ENCODE results near the gene SSU72.
"Not testable (repeated sequence)": the region's sequence is repeated elsewhere in the genome, so short reads cannot be mapped to it uniquely, and the experiment has no call there.

SSU72 gene

DNA sequence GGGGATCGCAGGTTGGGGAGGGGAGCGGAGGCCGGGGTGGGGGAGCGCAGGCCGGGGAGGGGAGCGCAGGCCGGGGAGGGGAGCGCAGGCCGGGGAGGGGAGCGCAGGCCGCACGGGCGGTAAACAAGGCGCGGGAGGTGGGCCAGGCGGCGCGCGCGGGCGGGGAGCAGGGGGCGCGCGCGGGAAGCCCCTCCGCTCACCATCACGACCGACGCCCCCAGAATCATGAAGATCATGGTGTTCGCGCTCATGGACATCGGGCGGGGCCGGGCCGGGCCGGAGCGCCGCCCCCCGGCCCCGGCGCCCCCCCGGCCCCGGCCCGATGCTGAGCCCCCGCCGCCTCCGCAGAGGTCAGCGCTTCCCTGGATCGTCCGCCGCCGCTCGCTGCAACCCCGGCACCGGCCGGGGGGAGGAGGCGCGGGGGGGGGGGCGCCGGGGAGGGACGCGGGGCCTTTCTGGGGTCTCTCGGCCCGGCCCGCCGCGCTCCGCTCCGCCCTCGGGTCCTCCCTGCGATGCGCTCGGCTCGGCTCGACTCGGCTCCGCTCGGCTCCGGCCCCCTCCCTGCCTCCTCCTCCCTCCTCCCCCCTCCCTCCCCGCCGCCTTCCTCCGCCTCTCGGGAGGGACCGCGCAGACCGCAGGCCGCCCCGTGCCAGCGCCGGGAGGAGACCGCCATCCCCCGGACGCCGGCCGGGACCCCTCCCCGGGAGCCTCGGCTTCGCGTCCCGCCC is 34.4 kb downstream of the SSU72 start, which contains the start of gene TMEM240:
TSS of gene TMEM240 (minus strand) at position 535 of the 728 bp plus-strand sequence. CDS start at position 257, 278 bp downstream.
- DNase-seq: peak; percentile 57 to 64

DNA sequence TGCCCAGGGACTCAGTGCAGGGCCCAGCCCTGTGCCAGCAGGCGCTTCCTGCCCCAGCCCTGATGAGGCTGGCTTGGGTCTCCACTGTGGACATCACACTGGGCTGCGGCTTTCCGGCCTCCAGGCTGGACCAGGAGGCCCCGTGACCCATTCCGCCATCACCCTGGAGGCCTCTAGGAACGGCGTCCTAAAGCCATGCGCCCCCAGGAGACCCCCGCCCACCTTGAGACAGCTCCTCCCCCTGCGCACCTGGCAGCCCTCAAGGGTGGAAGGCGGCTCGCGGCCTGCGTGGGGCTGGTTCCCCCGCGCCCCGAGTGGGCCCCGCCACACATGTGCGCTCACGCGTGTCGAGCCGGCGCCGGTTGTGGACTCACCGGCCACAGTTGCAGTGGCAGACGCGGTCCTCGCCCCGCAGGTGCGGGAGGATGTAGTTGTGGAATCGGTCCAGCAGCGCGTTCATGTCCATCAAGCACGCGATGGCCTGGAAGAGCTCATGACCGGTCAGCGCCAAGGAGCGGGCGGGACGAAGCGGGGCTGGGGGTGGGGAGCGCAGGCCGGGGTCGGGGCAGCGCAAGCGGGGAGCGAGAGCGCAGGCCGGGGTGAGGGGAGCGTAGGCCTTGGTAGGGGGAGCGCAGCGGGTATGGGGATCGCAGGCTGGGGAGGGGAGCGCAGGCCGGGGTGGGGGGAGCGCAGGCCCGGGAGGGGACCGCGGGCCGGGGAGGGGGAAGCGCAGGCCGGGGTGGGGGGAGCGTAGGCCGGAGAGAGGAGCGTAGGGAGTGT is 35.2 kb downstream of the SSU72 start:
- DNase-seq: no peak

DNA sequence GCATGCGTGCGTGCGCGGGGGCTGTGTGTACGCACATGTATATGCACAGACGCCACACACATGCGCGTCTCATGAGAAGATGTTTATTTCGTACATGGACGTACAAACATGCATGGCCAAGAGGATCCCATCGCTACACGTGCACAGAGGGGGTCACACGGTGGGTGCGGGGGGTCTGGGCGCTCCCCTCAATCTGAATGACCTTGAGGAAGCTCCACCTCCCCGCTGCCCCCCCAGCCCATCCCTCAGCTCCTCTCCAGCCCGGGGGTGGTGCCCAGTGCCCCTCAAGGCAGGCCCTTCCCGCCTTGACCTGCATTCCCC is 35.7 kb downstream of the SSU72 start:
- DNase-seq: no peak

DNA sequence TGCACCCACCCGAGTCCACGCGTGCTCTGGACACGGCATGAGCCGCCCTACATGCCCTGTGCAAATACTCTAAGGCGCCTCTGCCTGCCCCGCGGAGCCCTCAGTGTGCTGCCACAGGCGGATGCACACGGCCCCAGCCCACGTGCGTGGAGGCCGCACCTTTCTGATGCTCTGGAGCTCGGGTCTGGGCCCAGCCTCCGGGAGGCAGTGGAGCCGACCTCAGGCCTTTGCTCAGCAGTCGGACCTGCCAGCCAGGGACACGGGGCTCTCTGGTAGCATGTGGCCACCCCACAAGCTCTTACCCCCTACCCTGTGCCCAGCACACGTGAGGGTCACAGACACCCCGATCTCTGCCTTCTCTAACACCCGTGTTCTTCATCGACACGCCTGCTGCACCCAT is 36.3 kb downstream of the SSU72 start:
- DNase-seq: no peak

DNA sequence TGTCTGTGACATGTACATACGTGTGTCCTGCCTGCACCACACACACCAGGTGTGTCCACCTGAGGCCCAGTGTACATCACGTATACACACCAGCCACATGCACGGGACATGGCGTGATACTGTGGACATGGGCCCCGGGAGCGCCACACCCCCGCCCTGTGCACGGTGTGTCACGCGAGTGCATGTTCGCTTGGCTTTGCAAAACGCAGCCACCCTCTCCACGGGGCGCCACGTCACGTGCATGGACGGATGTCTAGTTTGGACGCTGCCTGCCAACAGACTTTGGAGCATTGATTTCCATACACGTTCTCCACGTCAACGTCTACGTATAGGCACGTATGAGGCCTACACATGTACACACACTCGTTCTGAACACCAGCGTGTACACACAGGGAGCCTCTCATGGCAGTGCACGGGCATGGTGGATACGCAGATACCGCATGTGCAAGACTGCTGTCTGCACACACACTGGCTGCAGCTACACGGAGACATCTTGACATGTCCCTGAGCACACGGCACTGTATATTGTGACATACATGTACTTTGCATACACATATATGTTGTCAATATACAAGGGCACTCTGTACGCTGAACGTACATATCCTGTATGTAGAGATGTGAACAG is 36.9 kb downstream of the SSU72 start:
- DNase-seq: no peak

DNA sequence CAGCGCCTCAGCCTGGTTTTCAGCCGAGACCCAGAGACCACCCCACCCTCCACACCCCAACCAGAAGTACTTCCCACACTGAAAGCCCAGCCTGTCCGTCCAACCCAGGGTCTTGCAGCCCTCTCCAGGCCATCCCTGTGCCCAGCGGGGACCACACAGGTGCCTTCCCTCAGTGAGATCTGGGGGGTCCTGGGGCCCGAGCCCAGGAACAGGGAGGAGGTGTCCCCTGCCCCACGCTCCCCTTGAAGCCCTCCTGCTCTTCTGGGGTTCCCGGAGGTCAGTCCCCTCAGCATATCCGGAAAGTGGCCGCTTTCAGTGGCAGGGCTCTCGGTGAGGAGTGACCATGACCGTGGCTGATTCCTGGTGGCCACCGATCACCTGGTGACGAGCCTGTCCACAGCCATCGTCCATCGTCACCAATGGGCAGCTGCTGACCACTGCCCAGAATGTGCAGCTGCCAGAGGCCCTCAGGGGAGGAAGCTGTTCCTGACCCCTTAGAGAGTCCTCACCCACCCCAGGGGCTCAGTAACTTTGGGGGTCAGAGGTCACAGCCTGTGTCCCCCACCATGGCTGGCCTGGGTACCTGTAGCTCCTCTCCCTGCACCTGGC is 37.6 kb downstream of the SSU72 start:
- no peak for DNase-seq

DNA sequence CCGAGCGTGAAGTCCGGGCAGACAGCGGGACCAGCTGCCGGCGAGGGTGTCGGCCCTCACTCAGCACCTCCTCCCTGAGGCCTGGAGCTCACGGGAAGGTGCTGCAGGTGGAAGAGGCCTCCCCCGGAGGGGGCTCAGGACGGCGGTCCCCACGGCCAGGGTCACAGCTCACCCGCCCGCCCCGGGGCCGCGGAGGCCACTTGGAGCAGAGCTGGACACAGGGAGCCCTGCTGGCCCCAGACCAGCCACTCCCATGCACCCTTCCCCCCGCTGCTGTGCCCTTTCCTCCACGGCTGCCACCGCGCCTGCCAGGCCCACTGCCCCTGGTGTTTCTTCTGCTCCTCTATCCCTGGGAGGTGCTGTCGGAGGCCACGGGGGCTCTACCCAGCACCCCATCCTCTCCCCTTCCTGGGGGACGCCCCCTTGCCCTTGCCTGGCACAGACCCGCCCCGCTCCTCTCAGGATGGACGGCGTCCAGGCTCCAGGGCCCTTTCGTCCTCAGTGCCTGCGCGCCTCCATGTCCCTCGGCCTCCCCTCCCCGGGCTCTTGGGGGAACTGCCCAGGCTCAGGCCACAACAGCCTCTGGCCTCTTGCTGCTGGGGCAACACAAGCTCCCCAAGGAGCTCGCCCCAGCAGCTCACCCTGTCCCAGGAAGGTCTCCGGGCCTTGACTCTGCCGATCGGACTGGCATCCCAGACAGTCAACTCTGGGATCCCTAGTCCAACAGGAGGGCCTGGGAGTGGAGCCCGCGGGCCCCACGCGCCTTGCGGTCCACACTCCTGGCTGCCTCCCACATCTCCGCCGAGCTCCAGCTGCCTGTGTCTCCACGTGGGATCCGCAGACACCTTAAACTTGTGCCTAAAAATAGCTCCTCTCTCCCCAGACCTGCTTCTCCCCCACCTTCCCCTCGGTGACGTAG is 38.4 kb downstream of the SSU72 start:
- no peak for DNase-seq

DNA sequence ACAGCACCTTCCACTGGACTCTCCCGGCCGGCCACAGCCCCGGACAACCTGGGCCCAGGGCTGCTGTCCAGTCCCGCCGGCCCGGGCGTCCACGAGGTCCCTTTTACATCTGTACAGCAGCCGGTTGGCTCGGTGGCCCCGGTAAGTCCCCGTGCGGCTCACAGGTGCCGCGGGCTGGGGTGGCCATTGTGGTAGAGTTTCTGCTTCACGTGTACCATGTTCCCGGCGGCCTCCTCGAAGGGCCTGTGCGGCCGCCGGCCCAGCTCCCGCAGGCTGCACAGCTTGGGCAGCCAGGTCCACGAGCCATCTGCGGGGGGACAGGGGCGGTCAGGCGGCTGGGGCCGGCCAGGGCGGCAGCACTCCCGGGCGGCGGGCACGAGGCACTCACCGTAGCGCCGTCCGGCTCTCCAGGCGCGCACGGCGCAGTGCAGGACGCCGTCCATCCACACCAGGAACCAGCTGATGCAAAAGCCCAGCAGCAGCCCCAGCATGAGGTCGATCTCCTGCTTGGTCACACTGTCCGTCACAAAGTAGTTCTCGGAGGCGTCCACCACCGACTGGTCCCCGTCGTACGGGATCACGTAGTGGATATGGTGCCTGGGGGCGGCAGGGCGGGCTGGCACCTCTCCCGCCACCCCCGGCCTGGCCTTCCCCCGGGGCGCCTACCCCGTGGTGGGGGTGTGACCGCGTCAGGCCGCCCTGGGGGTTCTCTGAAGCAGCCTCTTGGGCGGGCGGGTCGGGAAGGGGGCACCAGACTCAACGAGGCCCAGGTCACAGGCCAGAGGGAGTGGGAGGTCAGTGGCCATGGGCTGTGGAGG is 39.3 kb downstream of the SSU72 start:
- no peak for DNase-seq

DNA sequence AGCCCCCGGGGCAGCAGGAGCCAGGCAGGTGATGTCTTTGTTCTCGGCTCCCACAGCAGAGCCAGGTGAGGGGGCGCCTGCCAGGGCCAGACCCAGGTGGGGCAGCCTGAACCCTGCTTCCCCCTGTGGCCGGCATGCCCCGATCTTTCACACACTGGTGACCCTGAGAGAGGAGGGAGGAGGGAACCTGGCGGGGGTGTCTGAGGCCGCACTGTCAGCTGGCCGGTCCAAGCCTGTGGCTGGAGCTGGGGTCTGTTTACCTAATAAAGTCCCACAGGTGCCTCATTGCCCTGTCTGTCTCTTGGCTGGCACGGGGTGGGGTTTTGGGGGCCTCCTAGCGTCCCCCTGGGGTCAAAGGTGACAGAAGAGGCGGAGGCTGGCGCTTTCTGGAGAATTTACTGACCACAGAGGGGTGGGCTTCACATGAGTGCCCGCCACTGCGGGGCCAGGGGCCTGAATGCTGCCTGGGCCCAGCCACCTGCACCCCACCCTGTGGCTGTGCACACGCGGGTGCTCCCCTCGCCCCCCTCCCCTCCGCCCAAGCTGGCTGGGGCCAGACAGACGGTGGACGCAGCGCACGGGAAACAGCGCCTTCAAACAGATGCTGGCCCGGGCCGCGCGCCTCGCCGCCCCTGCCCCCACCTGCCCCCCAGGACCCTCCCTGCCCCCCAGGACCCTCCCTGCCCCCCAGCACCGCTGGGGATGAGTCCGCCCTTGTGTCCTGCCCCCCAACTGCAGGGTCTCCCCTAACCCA is 40.1 kb downstream of the SSU72 start:
- no peak for DNase-seq

DNA sequence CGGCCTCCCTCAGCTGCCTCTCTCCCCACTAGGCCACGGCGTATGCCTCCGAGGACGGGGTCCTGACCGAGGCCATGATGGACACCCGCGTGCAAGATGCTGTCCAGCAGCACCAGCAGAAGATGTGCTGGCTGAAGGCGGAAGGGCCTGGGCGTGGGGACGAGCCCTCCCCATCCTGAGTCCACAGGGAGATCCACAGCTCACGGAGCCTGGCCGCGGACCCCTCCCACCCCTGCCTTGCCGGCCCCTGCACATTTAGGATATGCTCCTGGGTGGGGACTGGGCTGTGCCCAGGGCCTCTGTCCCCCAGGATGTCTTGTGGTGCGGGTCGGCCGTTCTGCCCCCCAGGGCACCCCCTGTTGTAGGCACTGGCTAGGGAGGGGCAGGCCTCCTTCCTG is 40.8 kb downstream of the SSU72 start:
- not testable (repeated sequence) for DNase-seq

DNA sequence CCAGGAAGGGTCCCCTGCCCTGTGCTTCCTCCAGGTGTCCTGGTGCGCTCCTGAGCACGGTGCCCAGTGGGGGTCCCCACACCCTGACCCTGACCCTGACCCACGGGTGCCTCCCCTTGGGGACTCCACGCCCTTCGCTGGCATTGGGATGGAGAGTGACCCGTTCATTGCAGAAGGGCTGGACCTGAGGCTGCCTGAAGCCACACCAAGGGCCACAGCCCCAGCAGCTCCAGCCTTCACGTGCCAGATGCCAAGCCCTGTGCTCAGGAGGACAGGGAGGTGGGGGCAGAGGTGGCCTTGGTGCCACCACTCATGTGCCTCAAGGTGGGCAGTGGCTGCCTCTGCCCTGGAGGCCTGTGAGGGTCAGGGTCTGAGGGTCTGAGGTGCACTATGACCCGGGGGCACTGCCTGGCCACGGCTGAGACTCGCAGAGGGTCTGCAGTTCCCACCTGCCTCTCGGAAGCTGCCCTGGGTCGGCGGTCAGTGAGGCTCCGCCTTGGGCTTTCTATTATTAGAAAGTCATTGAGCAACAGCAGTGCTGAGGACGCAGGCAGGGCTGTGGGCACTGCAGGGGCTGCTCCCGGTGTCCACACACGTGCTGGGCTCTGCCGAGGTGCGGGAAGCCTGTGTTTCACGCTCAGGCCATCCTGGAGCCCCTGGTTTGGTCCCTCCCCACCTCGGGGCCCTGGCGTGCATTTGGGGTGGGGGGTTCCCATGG is 41.3 kb downstream of the SSU72 start:
- DNase-seq: not testable (repeated sequence)

DNA sequence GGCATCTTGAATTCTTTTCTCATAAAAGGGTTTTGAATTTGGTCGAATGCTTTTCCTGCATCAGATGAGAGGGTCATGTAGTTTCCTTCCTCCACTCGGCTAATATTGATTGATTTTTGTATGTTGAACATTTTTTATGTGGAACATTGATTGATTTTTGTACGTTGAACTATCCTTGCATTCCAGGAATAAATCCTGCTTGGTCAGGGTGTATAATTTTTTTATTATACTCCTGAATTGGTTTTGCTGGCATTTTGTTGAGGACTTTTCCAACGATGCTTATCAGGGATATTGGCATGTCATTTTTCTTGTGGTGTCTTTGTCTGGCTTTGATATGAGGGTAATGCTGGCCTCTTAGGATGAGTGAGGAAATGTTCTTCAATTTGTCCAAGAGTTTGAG is 42.7 kb downstream of the SSU72 start:
- DNase-seq: no peak

DNA sequence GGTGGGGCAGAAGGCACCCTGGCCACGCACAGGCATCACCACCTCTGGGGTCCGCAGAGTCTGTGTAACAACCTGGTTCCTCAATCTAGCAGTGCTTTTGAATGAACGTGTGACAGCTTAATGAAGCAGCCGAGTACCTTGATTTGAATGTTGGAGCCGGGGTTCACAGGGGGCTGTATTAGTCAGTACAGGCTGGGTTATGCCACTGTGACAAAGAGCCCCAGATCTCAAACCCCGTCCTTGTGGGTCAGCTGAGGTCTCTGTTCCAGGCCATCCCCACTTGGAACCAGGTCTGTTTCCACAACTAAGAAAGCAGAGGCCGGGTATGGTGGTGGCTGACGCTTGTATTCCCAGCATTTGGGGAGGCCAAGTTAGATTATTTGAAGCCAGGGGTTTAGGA is 44.7 kb downstream of the SSU72 start:
- no peak for DNase-seq

DNA sequence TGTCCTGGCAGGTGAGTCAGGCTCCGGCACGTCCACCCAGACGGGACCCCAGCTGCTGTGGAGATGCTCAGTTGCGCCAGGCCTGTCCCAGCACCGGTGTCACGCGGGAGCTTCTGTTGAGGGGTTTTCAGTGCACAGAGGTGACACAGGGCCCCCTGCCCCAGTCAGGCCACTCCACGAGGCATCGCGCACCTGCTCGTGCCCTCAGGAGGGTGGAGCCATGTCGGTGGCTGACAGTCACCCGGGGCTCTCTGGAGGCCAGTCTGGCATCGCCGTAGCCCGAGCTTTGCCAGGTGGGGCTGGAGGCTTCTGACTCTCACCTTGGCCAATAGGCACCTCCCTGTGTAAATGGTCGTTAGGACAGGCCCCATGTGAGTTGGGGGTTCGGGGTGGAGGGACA is 45.3 kb downstream of the SSU72 start:
- no peak for DNase-seq

DNA sequence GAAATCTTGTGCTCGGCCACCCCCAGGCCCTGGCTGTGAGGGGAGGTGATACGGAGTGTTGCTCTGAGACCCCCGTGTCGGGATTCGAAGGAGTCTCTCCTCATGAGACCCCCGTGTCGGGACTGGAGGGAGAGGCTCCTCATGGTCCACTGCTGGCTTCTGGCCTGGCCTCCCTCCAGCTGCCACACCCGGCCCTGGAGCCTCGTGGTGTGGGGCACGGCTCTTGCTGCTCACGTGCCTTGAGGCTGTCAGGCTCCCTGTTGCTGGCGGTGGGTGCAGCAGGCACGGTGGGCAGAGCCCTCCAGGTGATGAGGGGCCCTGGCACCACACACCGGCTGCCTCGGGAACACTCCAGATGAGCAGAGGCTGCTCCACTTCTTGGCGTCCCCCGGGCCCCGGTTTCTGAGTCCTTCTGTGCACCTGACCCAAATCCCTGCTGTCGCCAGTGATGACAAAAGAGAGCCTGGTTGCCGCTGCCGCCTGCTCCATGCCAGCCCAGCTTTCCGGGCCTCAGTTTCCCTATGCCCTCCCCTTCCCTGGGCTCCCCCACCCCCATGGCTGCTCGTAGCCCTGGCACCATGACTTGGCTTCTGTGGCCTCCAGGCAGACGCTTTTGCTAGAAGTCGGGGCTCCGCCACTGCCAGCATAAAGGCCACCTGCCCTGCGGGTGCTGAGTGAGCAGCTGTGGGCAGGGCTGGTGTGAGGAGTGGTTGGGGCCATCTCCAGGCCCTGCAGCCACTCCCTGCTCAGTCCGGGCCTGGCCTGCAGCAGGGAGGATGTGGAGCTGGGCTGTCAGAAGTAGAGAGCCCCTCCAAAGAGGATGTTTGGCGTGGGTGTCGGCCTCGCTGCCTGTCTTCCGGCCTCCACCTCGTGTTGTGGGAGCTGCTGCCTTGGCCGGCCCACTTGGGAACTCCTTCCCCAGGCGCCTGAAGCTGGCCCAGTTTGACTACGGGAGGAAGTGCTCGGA is 46.1 kb downstream of the SSU72 start:
- DNase-seq: no peak

DNA sequence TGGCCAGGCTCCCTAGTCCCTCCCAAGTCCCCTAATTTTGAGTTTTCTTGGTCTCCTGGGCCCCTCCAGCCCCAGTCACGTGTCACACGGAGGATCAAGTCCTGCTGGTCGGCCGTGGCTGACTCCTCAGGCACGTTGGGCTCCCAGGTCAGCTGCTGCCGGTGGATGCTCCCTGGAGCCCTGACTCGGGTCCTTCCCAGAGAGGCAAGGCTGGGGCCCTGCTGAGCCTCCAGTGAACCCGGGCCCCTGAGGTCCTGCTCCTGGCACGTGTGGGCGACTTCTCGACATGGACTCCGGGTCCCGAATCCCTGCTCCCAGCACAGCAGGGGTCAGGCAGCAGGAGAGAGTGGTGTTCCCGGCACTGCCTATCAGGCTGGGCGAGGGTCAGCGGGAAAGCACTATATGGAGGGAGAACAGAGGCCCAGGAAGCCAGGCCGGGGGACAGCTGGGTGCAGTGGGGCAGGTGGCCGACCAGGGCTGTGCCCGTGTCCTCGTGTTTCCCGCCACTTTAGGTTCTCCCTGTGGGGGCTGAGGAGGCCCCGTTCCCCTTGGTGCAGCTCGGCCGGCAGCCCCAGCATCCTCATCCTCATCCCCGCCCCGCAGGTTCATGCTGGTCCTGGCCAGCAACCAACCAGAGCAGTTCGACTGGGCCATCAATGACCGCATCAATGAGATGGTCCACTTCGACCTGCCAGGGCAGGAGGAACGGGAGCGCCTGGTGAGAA is 47.4 kb downstream of the SSU72 start:
- DNase-seq: no peak

DNA sequence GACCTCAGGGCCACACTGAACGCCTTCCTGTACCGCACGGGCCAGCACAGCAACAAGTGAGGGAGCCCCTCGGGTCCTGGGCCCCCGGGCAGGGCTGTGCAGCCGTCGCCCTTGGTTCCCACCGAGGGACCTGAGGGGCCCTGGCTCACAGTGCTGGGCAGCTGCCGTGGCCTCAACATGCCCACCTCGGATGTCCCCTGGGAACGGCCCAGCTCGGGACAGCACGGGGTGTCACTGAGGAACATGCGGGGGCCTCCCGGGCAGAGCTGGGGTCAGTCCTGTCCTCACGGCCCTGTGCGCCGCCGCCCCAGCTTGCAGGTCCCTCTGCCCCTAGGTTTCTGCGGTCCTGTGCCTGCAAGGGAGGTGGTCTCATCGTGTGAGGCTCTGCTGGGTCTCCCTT is 48.2 kb downstream of the SSU72 start:
- DNase-seq: not testable (repeated sequence)

DNA sequence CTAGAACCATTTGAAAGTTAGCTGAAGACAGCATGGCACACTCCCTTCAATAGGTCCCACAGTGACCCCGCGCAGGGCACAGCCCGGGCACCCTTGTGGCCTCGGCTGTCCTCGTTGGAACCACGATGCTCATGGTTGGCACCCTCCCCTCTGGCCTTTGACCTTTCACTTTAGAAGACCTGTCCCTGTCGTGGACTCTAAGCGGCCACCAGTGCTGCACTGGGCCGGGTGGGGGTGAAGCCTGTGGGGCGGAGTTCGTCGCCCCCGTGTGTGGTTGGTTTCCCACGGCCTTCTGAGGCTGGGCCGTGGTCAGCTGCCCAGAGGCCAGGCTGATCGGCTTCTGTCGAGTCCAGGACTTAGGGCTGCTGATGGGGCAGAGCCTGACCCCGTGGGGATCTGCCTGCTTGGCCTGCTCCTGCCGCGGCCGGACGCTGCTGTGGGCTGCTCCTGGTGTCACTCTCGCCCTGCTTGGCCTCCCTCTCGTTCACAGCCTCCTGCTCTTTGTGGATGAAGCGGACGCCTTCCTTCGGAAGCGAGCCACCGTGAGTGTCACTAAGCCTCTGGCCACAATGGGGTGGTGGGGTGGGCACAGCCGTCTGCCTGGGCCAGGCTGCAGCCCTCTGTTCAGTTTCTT is 49.8 kb downstream of the SSU72 start:
- not testable (repeated sequence) for DNase-seq

All from activated CD4-positive, alpha-beta T cell treated with anti-CD3 and anti-CD28 coated beads, Interleukin-2, amount 50 U/mL, for 48 hours (primary cell).